Measurements from ENCODE around the gene ZNF276.

Gene ZNF276

DNA sequence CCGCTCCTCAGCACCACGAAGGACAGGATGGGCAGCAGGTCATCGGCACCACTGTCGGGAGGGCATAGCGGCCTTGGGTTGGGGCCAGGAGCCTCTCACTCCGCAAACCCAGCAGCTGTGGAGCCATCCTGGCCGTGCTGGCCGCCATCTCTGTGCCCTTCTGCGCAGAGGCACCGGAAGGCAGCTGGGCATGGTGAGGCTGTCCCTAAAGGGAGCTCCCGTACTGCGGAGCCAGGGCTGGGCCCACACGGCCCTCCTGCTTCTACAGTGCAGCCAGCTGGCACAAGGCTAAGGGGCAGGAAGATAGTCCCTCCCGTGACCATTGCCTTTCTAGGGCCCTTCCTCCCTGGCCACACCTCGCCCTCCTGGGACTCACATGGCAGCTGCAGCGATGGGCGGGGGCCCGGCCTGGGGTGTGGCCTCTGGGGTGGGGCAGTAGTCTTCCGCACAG, 12.8 kb upstream of the ZNF276 start:
- H3K4me2 ChIP-seq (ENCODE audit: low read length) = no peak overlapping the region
- H3K36me3 ChIP-seq (ENCODE audit: insufficient read depth, low read length) = peaks cover 14% of the 10 kb centered on the region
- peaks cover 9% of the 10 kb centered on the region for H3K4me1 ChIP-seq (ENCODE audit: control insufficient read depth, insufficient read depth, low read length)
- no peak overlapping the region for H3K4me3 ChIP-seq (ENCODE audit: low read length)
- no peaks in the 10 kb centered on the region for H3K9me3 ChIP-seq (replicated peaks; ENCODE audit: low read length)
- no peak overlapping the region for H3K9ac ChIP-seq (ENCODE audit: low read depth, low read length)
- no peaks in the 10 kb centered on the region for H3K27me3 ChIP-seq (ENCODE audit: control insufficient read depth, insufficient read depth, low read length)

DNA sequence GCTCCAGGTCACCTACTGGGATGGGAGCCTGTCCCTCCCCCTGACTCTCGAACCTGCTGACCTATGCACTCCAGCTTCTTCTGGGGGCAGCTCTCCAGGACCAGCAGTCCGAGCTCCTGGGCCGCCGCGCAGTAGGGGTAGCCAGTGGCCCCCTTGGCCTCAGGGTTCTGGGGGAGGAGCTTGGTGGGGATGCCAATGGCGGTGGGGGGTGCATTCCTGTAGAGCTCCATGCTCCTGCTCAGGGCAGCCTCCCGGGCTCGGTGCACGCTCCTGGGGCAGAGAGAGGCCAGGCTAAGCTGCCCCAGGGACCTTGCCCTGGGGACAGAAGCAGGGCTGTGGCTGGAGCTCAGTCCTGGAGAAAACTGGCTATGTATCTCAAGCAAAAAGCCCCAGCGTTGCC, 12.2 kb upstream of the ZNF276 start:
- Histone ChIP-seq H3K27me3 (ENCODE audit: control insufficient read depth, insufficient read depth, low read length) (no peaks in the 10 kb centered on the region), H3K9me3 (replicated peaks; ENCODE audit: low read length) (no peaks in the 10 kb centered on the region), H3K4me1 (ENCODE audit: control insufficient read depth, insufficient read depth, low read length) (peaks cover 9% of the 10 kb centered on the region), H3K4me2 (ENCODE audit: low read length) (no peak overlapping the region), H3K4me3 (ENCODE audit: low read length) (no peak overlapping the region), H3K36me3 (ENCODE audit: insufficient read depth, low read length) (peaks cover 14% of the 10 kb centered on the region), H3K9ac (ENCODE audit: low read depth, low read length) (no peak overlapping the region)

DNA sequence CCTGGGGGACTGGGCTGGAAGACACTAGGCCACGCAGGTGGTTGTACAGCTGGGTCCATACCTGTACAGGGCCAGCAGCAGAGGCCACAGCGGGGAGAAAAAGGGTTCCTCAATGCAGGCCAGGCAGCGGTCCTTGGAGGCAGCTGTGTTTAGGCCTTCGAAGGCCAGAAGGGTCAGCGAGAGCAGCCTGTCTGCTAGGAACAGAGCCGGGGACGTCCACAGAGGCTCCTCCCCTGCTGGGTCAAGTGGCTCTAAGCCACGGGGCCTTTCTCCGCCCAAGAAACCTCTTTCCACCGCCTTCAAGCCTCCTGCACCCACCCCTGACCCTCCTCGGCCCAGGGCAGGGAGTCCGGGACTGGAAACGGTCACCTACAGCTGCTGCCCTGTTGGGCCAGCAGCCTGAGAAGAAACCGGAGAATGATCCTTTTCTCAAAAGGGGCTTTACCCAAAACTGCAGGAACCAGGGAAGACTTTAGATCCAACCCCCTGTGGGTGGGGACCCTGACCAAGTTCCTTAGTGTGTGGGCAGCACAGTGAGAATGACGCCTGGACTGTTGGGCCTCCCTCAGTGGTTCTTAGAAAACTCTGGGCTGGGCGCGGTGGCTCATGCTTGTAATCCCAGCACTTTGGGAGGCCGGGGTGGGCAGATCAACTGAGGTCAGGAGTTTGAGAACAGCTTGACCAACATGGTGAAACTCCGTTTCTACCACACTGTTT, 11.5 kb upstream of the ZNF276 start:
- H3K27me3 ChIP-seq (ENCODE audit: control insufficient read depth, insufficient read depth, low read length) = no peaks in the 10 kb centered on the region

DNA sequence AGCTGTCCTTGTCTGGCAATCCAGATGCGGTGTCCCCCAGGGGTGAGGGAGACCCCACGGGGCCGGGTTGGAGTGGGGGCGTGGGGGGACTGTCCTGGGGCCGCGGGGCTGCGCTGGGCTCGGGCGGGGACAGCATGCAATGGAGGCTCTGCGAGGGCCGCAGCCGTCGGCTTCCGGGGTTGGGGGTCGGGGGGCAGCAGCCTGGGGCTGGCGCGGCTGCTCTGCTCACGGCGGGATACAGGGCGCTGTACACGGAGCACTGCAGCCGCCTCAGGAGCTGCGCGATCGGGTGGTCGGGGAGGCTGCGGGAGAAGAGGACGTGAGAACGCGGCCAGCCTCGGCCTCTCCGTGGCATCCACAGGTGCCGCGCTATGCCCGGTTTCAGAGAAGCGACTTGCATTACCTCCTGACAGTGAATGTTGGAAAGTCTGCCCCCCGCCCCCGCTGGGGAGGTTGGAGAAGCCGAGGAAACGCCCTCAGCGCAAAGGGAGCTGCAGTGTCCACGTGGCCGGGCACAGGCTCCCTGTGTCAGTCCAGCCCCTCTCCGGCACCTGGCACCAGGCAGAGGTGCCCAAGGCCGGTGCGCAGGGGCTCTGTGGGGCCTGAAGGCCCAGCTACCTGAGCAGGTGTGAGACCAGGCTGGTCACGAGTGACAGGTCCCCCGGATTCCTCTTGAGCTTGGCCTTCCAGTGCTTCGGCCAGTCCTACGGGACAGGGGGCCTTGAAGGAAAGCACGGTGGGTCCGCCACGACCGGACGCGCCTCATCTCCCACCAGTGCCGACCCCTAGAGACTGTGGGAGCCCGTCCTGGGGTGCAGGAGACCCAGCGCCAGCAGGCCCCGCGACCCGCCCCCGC, 10.4 kb upstream of the ZNF276 start:
- peaks cover 14% of the 10 kb centered on the region for H3K36me3 ChIP-seq (ENCODE audit: insufficient read depth, low read length)
- H3K4me2 ChIP-seq (ENCODE audit: low read length) = no peak overlapping the region
- no peaks in the 10 kb centered on the region for H3K9me3 ChIP-seq (replicated peaks; ENCODE audit: low read length)
- peaks cover 6% of the 10 kb centered on the region for H3K4me1 ChIP-seq (ENCODE audit: control insufficient read depth, insufficient read depth, low read length)
- no peaks in the 10 kb centered on the region for H3K27me3 ChIP-seq (ENCODE audit: control insufficient read depth, insufficient read depth, low read length)
- H3K4me3 ChIP-seq (ENCODE audit: low read length) = no peak overlapping the region
- no peak overlapping the region for H3K9ac ChIP-seq (ENCODE audit: low read depth, low read length)

More for the DNA sequence above, 11.5 kb upstream of the ZNF276 start:
- Histone ChIP-seq H3K4me1 (ENCODE audit: control insufficient read depth, insufficient read depth, low read length) (peaks cover 9% of the 10 kb centered on the region), H3K36me3 (ENCODE audit: insufficient read depth, low read length) (peaks cover 14% of the 10 kb centered on the region), H3K4me3 (ENCODE audit: low read length) (no peak overlapping the region), H3K9ac (ENCODE audit: low read depth, low read length) (no peak overlapping the region), H3K4me2 (ENCODE audit: low read length) (no peak overlapping the region), H3K9me3 (replicated peaks; ENCODE audit: low read length) (no peaks in the 10 kb centered on the region)

GRCh38 chr16:89711601-89712273, 9.6 kb upstream of the ZNF276 start:
- Histone ChIP-seq H3K9me3 (replicated peaks; ENCODE audit: low read length) (no peaks in the 10 kb centered on the region), H3K4me2 (ENCODE audit: low read length) (peak overlapping the region; percentile 79), H3K27me3 (ENCODE audit: control insufficient read depth, insufficient read depth, low read length) (no peaks in the 10 kb centered on the region), H3K4me3 (ENCODE audit: low read length) (peak overlapping the region; percentile 59), H3K36me3 (ENCODE audit: insufficient read depth, low read length) (peaks cover 17% of the 10 kb centered on the region), H3K4me1 (ENCODE audit: control insufficient read depth, insufficient read depth, low read length) (no peaks in the 10 kb centered on the region), H3K9ac (ENCODE audit: low read depth, low read length) (peak overlapping the region; percentile 59)

- Histone ChIP-seq H3K4me1 (ENCODE audit: control insufficient read depth, insufficient read depth, low read length) (no peaks in the 10 kb centered on the region), H3K36me3 (ENCODE audit: insufficient read depth, low read length) (peaks cover 17% of the 10 kb centered on the region), H3K4me3 (ENCODE audit: low read length) (peak overlapping the region; percentile 59), H3K9ac (ENCODE audit: low read depth, low read length) (peak overlapping the region; percentile 59), H3K4me2 (ENCODE audit: low read length) (peak overlapping the region; percentile 79), H3K27me3 (ENCODE audit: control insufficient read depth, insufficient read depth, low read length) (no peaks in the 10 kb centered on the region), H3K9me3 (replicated peaks; ENCODE audit: low read length) (no peaks in the 10 kb centered on the region)
Observed at GRCh38 chr16:89712274-89712781, 9.0 kb upstream of the ZNF276 start.

DNA sequence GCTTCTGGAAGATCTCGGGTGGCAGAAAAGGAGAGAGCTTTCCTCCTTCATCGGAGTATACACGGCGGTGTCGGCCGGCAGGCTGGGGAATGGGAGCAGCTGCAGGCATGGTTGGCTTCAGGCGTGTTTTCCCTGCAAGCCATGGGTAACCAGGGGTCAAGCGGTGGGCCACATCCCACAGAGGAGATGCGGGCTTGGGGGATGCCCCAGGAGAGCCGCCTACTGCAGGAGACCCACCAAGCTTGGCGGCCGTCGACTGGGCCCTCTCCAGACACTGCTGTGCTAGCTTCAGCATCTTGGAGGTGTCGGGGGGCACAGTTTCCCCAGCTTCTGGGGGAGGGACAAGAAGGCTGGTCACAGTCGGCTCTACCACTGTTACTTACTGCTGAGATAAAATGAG, 4.8 kb upstream of the ZNF276 start:
- Histone ChIP-seq H3K9me3 (replicated peaks; ENCODE audit: low read length) (no peaks in the 10 kb centered on the region), H3K9ac (ENCODE audit: low read depth, low read length) (no peak overlapping the region), H3K4me2 (ENCODE audit: low read length) (no peak overlapping the region), H3K36me3 (ENCODE audit: insufficient read depth, low read length) (peaks cover 2% of the 10 kb centered on the region), H3K4me3 (ENCODE audit: low read length) (no peak overlapping the region), H3K27me3 (ENCODE audit: control insufficient read depth, insufficient read depth, low read length) (no peaks in the 10 kb centered on the region), H3K4me1 (ENCODE audit: control insufficient read depth, insufficient read depth, low read length) (peaks cover 21% of the 10 kb centered on the region)

DNA sequence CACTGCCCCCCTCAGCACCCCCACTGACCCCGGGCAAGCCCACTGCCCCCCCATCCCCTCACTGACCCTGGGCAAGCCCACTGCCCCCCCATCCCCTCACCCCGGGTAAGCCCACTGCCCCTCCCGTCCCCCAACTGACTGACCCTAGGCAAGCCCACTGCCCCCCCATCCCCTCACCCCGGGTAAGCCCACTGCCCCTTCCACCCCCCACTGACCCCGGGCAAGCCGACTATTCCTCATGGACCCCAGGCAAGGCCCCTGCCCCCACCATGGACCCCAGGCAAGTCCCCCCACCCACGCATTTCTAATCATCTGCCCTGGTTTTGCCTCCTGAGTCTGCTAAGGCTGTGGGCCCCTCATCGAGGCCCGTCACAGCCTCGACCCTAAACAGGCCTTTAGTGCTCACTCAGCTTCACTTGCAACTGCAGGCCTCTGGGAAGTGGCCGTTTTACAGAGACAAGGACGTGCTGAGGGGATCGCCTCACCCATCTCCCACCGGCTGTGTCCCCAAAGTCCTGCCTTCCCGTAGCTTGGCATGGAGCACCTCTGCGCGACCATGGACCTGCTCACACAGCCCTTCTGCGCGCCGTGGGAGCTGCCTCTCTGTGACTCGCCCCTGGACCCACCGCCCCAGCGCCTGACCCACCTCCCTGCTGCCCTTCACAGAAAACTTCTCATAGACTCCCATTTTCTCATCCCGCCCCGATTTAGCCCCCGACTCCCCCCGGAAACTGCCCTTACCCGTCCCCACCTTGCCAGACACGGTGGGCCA, 4.2 kb upstream of the ZNF276 start:
- Histone ChIP-seq H3K4me3 (ENCODE audit: low read length) (no peak overlapping the region), H3K4me2 (ENCODE audit: low read length) (no peak overlapping the region), H3K27me3 (ENCODE audit: control insufficient read depth, insufficient read depth, low read length) (no peaks in the 10 kb centered on the region), H3K36me3 (ENCODE audit: insufficient read depth, low read length) (peaks cover 2% of the 10 kb centered on the region), H3K4me1 (ENCODE audit: control insufficient read depth, insufficient read depth, low read length) (peaks cover 21% of the 10 kb centered on the region), H3K9ac (ENCODE audit: low read depth, low read length) (no peak overlapping the region), H3K9me3 (replicated peaks; ENCODE audit: low read length) (no peaks in the 10 kb centered on the region)

- H3K9ac ChIP-seq (ENCODE audit: low read depth, low read length) = no peak overlapping the region
- no peak overlapping the region for H3K4me3 ChIP-seq (ENCODE audit: low read length)
- no peaks in the 10 kb centered on the region for H3K9me3 ChIP-seq (replicated peaks; ENCODE audit: low read length)
- H3K4me1 ChIP-seq (ENCODE audit: control insufficient read depth, insufficient read depth, low read length) = peaks cover 28% of the 10 kb centered on the region
- H3K36me3 ChIP-seq (ENCODE audit: insufficient read depth, low read length) = peaks cover 6% of the 10 kb centered on the region
- H3K27me3 ChIP-seq (ENCODE audit: control insufficient read depth, insufficient read depth, low read length) = no peaks in the 10 kb centered on the region
- no peak overlapping the region for H3K4me2 ChIP-seq (ENCODE audit: low read length)
Observed at GRCh38 chr16:89717688-89718505, 3.4 kb upstream of the ZNF276 start.

- Histone ChIP-seq H3K4me2 (ENCODE audit: low read length) (peak overlapping the region; percentile 79), H3K27me3 (ENCODE audit: control insufficient read depth, insufficient read depth, low read length) (no peaks in the 10 kb centered on the region), H3K4me1 (ENCODE audit: control insufficient read depth, insufficient read depth, low read length) (peaks cover 42% of the 10 kb centered on the region), H3K4me3 (ENCODE audit: low read length) (peak overlapping the region; percentile 84), H3K9me3 (replicated peaks; ENCODE audit: low read length) (no peaks in the 10 kb centered on the region), H3K36me3 (ENCODE audit: insufficient read depth, low read length) (peaks cover 26% of the 10 kb centered on the region), H3K9ac (ENCODE audit: low read depth, low read length) (peak overlapping the region; percentile 91)
Observed at GRCh38 chr16:89720551-89720812, 855 bp upstream of the ZNF276 start.
